SK-N-SH (cell line): ENCODE measurements around the gene INTS6L. TPM values are rescaled to one million over a fixed set of nuclear protein-coding genes. Genes with fewer than 3 reads are reported as not detected.

Experiments used
- CTCF ChIA-PET: fragments of 300-600, 350-600 bp; formaldehyde crosslinking; extraction: SDS; loops from one replicate; lab custom pipeline; 2021; lab: Yijun Ruan, JAX
- POLR2A ChIA-PET: fragments of 350-600 bp; sonication (Branson Sonifier 250); formaldehyde crosslinking; extraction: SDS; loops from one replicate; lab custom pipeline; 2020; ENCODE audit warnings: antibody characterized with exemption, inconsistent platforms; lab: Yijun Ruan, JAX
- DNase-seq: peaks from one replicate; pipeline ENCODE4 v3.0.0; 2012
- H2AFZ ChIP-seq: fragments of 200-600 bp; sonication (generic); 2 replicates; pipeline ENCODE4 v1.8.1; 2016; ENCODE audit warnings: antibody characterized with exemption, mild to moderate bottlenecking, low read depth
- H3F3A ChIP-seq: fragments of 200-600 bp; sonication (generic); replicated peaks from 2 replicates; pipeline ENCODE3; 2016; ENCODE audit warnings: antibody characterized with exemption, mild to moderate bottlenecking; ENCODE audit not compliant: insufficient read depth
- H3K27ac ChIP-seq, 2 experiments: fragments of 200-500 bp in 1 of 2; fragments of 200-600 bp in 1 of 2; sonication (Bioruptor generic) in 1 of 2; sonication (generic), shearing (Covaris generic) in 1 of 2; 2 replicates each; pipeline versions ENCODE4 v1.5.1 to v1.6.1; 2014 to 2016; ENCODE audit warnings: low read depth in 2 of 2, inconsistent platforms in 1 of 2, low read length in 1 of 2, mild to moderate bottlenecking in 1 of 2, mixed read lengths in 1 of 2
- H3K27me3 ChIP-seq: fragments of 200-600 bp; sonication (generic), shearing (Covaris generic); 2 replicates; pipeline ENCODE4 v1.6.1; 2016; ENCODE audit warnings: mixed run types; ENCODE audit not compliant: insufficient read depth
- H3K36me3 ChIP-seq, 2 experiments: fragments of 200-500 bp in 1 of 2; fragments of 200-600 bp in 1 of 2; sonication (Bioruptor generic) in 1 of 2; sonication (generic) in 1 of 2; replicated peaks in 1 of 2; 2 replicates each; pipeline versions ENCODE3 to v1.5.1; 2014 to 2016; ENCODE audit warnings: low read length in 1 of 2, mild to moderate bottlenecking in 1 of 2; ENCODE audit not compliant: insufficient read depth in 2 of 2, control insufficient read depth in 1 of 2
- H3K4me1 ChIP-seq, 2 experiments: fragments of 200-500 bp in 1 of 2; fragments of 200-600 bp in 1 of 2; sonication (Bioruptor generic) in 1 of 2; sonication (generic), shearing (Covaris generic) in 1 of 2; 2 replicates each; pipeline versions ENCODE4 v1.5.1 to v1.6.1; 2014 to 2016; ENCODE audit warnings: low read depth in 1 of 2, low read length in 1 of 2, mixed run types in 1 of 2; ENCODE audit not compliant: insufficient read depth in 2 of 2, control insufficient read depth in 1 of 2
- H3K4me2 ChIP-seq: fragments of 200-600 bp; sonication (generic), shearing (Covaris generic); 2 replicates; pipeline ENCODE4 v1.6.1; 2017; ENCODE audit warnings: mixed run types
- H3K4me3 ChIP-seq, 2 experiments: fragments of 200-500 bp in 1 of 2; fragments of 200-600 bp in 1 of 2; sonication (Bioruptor generic) in 1 of 2; sonication (generic), shearing (Covaris generic) in 1 of 2; 2 replicates each; pipeline versions ENCODE4 v1.5.1 to v1.8.1; 2014 to 2016; ENCODE audit warnings: low read depth in 2 of 2, inconsistent platforms in 1 of 2, low read length in 1 of 2, mild to moderate bottlenecking in 1 of 2, mixed read lengths in 1 of 2, moderate library complexity in 1 of 2
- H3K79me2 ChIP-seq: fragments of 200-600 bp; sonication (generic); 2 replicates; pipeline ENCODE4 v1.8.1; 2017; ENCODE audit warnings: mild to moderate bottlenecking; ENCODE audit not compliant: insufficient read depth
- H3K9ac ChIP-seq: fragments of 200-600 bp; sonication (generic); 2 replicates; pipeline ENCODE4 v1.6.1; 2017; ENCODE audit warnings: mixed run types
- H3K9me2 ChIP-seq: fragments of 200-600 bp; sonication (generic); 2 replicates; pipeline ENCODE4 v1.6.1; 2017; ENCODE audit warnings: mixed run types
- H3K9me3 ChIP-seq: fragments of 200-600 bp; sonication (generic); 2 replicates; pipeline ENCODE4 v1.6.1; 2017; ENCODE audit warnings: mixed run types, mild to moderate bottlenecking, moderate library complexity
- H4K20me1 ChIP-seq: fragments of 200-600 bp; sonication (generic); 2 replicates; pipeline ENCODE4 v1.6.1; 2017; ENCODE audit warnings: mild to moderate bottlenecking, mixed run types; ENCODE audit not compliant: insufficient read depth
- EP300 ChIP-seq, 2 experiments: IDR thresholded peaks; 2 replicates each; pipeline versions ENCODE4 v1.4.0 to v1.6.1; 2012; ENCODE audit warnings: borderline replicate concordance in 1 of 2, low read depth in 1 of 2, low read length in 1 of 2
- EZH2phosphoT487 ChIP-seq: fragments of 200-600 bp; sonication (generic); IDR thresholded peaks from 2 replicates; pipeline ENCODE4 v1.6.1; 2017; ENCODE audit warnings: low read depth, mixed run types, mild to moderate bottlenecking, antibody characterized with exemption, moderate library complexity, borderline replicate concordance
- IRF3 ChIP-seq: fragments of 150-350 bp; IDR thresholded peaks from 2 replicates; pipeline ENCODE4 v1.6.1; 2016; ENCODE audit warnings: mild to moderate bottlenecking, low read depth, low read length
- JUND ChIP-seq: IDR thresholded peaks from 2 replicates; pipeline ENCODE4 v1.4.0; 2012
- MXI1 ChIP-seq: IDR thresholded peaks from 2 replicates; pipeline ENCODE4 v1.6.1; 2012; ENCODE audit warnings: mild to moderate bottlenecking, low read depth, low read length, improper control_type of control experiment
- RAD21 ChIP-seq: IDR thresholded peaks from 2 replicates; pipeline ENCODE4 v1.6.1; 2012; ENCODE audit warnings: mild to moderate bottlenecking, low read length
- RFX5 ChIP-seq: IDR thresholded peaks from 2 replicates; pipeline ENCODE4 v1.6.1; 2012; ENCODE audit warnings: mild to moderate bottlenecking, improper control_type of control experiment, low read length
- RXRA ChIP-seq: IDR thresholded peaks from 2 replicates; pipeline ENCODE4 v1.4.0; 2012; ENCODE audit warnings: low read depth, mild to moderate bottlenecking, borderline replicate concordance
- SIN3A ChIP-seq: IDR thresholded peaks from 2 replicates; pipeline ENCODE4 v1.6.1; 2012; ENCODE audit warnings: low read depth, mild to moderate bottlenecking, low read length, moderate library complexity, borderline replicate concordance
- WGBS: methylation state at CpG from one replicate; pipeline ENCODE4 v1.1.6; 2017; ENCODE audit warnings: low lambda C conversion rate; 5-methylcytosine and 5-hydroxymethylcytosine counted together
- polyA plus RNA-seq, 3 experiments: library from polyadenylated mRNA; depleted of rRNA; stranded (reverse); fragments of >200 nt; gene quantifications; 2 replicates each; pipeline ENCODE4 v1.2.3, GENCODE V29; 2012
- TF ChIP-seq, protein P1 (sequence below): fragments of 200-600 bp; sonication (generic); IDR thresholded peaks from 2 replicates; pipeline ENCODE4 v1.6.1; 2017; ENCODE audit warnings: antibody characterized with exemption, mild to moderate bottlenecking, moderate library complexity

INTS6L gene
- polyA plus RNA-seq, 1 of the 3 experiments (the other 2 are of a cell fraction) = 2.0 TPM

DNA sequence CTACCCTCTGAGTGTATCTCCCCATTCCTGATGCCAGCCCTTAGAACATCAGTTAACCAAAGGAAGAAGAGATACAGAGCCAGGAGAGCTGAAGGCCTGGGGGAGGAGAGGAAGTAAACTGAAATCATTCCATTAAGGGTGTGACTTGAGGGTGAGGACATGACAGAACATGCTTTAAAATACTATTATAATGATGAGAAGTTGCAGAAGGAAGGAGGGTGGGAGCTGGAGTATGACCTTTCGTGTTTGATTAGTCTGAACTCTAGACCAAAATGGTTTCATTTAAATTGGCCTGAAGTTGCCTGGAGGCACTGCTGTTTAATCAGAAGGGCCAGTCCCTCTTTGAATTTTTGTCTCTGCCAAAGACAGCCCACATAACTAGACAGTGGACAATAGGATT lies 11.4 kb downstream of the INTS6L start:
- ChIA-PET POLR2A (no interaction called here), CTCF (interaction anchor here (0.8 to 1.9 kb wide), 8 partner anchors 11 to 65 kb away, joined by 3 to 5 read pairs (median 3); partner anchors contain the start of gene INTS6L)
- no peak for DNase-seq
- Histone ChIP-seq H3K27me3 (no peaks in the 10 kb centered on the region; the same call in 1 of the 2 replicates), H3K79me2 (no peaks in the 10 kb centered on the region), H4K20me1 (no peaks in the 10 kb centered on the region), H3K27ac (no peak overlapping the region), H3K9ac (no peak overlapping the region), H3K36me3 (no peaks in the 10 kb centered on the region), H3F3A (no peaks in the 10 kb centered on the region), H3K9me3 (no peaks in the 10 kb centered on the region), H2AFZ (no peak overlapping the region), H3K4me2 (no peak overlapping the region), H3K4me3 (no peak overlapping the region), H3K4me1 (peaks cover 0 to 2% of the 10 kb centered on the region in 2 experiments; a peak in 1 of 4 replicates), H3K9me2 (no peaks in the 10 kb centered on the region)
- WGBS = 32% methylated on average over 1 of the region's 1 CpG
- TF ChIP-seq EZH2phosphoT487 (no peak), RFX5 (no peak), IRF3 (no peak), JUND (no peak), SIN3A (no peak), RAD21 (no peak), RXRA (no peak), EP300 (IDR thresholded peaks at IDR 0.05; ENCODE audit: borderline replicate concordance in 1 of 2, low read depth in 1 of 2, low read length in 1 of 2) (no peak), MXI1 (no peak)
- TF ChIP-seq, protein P1, sequence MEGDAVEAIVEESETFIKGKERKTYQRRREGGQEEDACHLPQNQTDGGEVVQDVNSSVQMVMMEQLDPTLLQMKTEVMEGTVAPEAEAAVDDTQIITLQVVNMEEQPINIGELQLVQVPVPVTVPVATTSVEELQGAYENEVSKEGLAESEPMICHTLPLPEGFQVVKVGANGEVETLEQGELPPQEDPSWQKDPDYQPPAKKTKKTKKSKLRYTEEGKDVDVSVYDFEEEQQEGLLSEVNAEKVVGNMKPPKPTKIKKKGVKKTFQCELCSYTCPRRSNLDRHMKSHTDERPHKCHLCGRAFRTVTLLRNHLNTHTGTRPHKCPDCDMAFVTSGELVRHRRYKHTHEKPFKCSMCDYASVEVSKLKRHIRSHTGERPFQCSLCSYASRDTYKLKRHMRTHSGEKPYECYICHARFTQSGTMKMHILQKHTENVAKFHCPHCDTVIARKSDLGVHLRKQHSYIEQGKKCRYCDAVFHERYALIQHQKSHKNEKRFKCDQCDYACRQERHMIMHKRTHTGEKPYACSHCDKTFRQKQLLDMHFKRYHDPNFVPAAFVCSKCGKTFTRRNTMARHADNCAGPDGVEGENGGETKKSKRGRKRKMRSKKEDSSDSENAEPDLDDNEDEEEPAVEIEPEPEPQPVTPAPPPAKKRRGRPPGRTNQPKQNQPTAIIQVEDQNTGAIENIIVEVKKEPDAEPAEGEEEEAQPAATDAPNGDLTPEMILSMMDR = no peak

DNA sequence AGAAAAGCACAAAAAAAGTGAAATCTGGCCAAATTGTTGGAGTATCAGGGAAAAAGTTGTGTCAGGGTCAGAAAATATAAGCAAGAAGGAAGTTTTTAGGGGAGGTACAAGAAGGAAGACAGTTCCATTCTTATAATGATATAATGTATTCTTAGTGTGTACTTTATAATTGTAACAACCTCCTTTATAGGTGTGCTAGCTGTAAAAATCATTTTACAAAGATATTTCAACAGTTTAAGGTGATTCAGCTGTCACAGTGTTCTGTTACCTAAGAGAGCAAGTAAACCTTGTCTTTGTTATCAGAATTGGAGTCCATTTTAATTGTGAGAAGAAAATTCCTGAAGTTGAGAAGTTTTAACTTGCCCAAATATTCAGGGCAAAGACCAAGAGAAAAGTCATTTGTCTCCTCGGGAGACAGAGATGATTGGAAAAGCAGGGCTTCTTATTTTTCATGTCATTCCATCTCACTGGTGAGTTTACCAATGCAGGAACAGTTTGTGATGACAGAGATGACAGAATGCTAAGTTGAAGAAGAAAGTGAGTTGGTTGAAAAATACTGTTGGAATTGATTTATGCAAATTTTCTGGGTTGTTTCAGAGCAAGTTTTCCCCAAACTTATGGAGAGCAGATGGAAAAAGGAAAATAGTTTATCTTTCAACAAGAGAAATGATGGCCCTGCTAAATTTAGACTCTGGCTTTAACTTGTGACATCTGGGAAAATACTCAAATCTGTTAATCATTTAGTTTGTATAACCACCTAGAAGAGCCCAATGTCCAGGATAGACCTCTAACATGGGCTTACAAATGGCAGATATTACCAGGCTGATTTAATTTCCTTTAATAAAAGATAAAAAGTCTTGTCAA lies 14.8 kb downstream of the INTS6L start:
- H3K79me2 ChIP-seq = no peaks in the 10 kb centered on the region
- H3K36me3 ChIP-seq = no peaks in the 10 kb centered on the region
- H3K27ac ChIP-seq = no peak overlapping the region
- ChIA-PET POLR2A (no interaction called here), CTCF (interaction anchor here (0.6 kb wide), 1 partner anchor 52 kb away, joined by 3 read pairs; no protein-coding TSS in a partner anchor)
- H3K9me2 ChIP-seq = no peaks in the 10 kb centered on the region
- no peaks in the 10 kb centered on the region for H4K20me1 ChIP-seq
- H3K27me3 ChIP-seq = no peaks in the 10 kb centered on the region
- DNase-seq = no peak
- H3K4me2 ChIP-seq = no peak overlapping the region
- H3K4me1 ChIP-seq = peaks cover 0 to 2% of the 10 kb centered on the region in 2 experiments; a peak in 1 of 4 replicates
- no peak for TF ChIP-seq RFX5
- 46% methylated on average over 1 of the region's 1 CpG for WGBS
- no peaks in the 10 kb centered on the region for H3F3A ChIP-seq
- H3K4me3 ChIP-seq = no peak overlapping the region
- no peak overlapping the region for H3K9ac ChIP-seq
- no peak overlapping the region for H2AFZ ChIP-seq
- no peaks in the 10 kb centered on the region for H3K9me3 ChIP-seq
